Sigmoid colon (tissue), 4 donors: ENCODE results near the gene TRIM24.

ENCODE experiments used
- EP300 ChIP-seq, 4 donors: sonication (generic); formaldehyde crosslinking; IDR thresholded peaks; one replicate each; pipeline ENCODE4 v1.6.1; 2017; ENCODE audit warnings: antibody characterized with exemption in 4 of 4
- TF ChIP-seq, protein P1 (sequence below), 4 experiments: fragments of 450-650 bp in 3 of 4; fragments of 200-600 bp in 1 of 4; IDR thresholded peaks; one replicate each; pipeline ENCODE4 v1.5.1; 2016 to 2019; ENCODE audit warnings: antibody characterized with exemption in 4 of 4, mild to moderate bottlenecking in 3 of 4, moderate library complexity in 2 of 4

DNA sequence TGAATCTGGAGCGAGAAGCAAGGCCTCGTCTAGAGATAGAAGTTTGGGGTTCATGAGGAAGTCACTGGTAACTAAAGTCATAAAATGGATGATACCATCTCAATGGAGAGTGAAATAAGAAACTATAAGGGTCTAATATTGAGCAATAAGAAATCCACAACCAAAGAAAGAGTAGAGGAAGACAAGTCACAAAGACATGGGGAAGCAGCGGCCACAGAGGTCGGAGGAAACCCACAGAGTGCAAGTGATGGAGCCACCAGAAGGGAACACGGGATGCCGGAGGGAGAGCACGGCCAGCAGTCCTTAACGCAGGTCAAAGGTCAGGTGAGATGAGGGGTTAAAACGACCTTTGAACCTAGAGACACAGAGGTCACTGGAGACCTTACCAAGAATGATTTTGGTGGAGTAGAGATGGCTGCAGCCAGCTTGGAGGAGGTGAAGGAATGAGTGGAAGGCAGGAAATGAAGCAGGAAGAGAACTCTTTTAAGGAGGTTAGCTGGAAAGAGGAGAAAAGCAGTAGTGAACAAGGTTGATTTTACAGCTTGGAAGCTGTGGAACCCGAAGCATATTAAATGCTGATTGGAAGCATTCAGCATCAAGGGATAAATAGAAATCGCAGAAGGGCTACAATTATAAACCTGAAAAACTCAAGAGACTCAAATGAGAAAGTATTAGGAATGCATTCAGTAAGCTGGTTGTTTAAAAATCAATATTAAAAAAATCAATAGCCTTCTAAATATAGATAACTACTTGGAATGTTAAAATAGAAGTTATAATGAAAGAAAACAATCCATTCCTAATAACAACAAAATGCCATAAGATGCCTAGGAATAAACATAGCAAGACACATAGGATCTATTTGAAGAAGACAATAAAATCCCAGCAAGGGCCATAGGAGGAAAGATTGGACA is 147.4 kb downstream of the TRIM24 start:
- TF ChIP-seq, protein P1, sequence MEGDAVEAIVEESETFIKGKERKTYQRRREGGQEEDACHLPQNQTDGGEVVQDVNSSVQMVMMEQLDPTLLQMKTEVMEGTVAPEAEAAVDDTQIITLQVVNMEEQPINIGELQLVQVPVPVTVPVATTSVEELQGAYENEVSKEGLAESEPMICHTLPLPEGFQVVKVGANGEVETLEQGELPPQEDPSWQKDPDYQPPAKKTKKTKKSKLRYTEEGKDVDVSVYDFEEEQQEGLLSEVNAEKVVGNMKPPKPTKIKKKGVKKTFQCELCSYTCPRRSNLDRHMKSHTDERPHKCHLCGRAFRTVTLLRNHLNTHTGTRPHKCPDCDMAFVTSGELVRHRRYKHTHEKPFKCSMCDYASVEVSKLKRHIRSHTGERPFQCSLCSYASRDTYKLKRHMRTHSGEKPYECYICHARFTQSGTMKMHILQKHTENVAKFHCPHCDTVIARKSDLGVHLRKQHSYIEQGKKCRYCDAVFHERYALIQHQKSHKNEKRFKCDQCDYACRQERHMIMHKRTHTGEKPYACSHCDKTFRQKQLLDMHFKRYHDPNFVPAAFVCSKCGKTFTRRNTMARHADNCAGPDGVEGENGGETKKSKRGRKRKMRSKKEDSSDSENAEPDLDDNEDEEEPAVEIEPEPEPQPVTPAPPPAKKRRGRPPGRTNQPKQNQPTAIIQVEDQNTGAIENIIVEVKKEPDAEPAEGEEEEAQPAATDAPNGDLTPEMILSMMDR (IDR thresholded peaks at IDR 0.05), result no peak
- TF ChIP-seq EP300 (IDR thresholded peaks at IDR 0.05), result no peak
